Measurements from ENCODE around the gene HGF. TPM values are rescaled to one million over a fixed set of nuclear protein-coding genes. Genes with fewer than 3 reads are reported as not detected.

The HGF gene
- total RNA-seq, 1 donor from 2014 or later, result 17.2 TPM

- Histone ChIP-seq H3K4me3 (no peak overlapping the region), H3K9me3 (no peaks in the 10 kb centered on the region), H3K4me1 (peaks cover 10% of the 10 kb centered on the region), H3K27ac (no peak overlapping the region), H3K36me3 (no peaks in the 10 kb centered on the region), H3K27me3 (ENCODE audit: low read depth) (no peaks in the 10 kb centered on the region)
- ATAC-seq (no peak), DNase-seq (no peak)
- intact Hi-C loops (cut with DNase I), result no loop called here
- no peak for TF ChIP-seq CTCF (IDR thresholded peaks at IDR 0.05)
Observed at GRCh38 chr7:81779706-81780105, 9.9 kb upstream of the HGF start.

GRCh38 chr7:81777697-81778096 lies 7.8 kb upstream of the HGF start:
- Histone ChIP-seq H3K27ac (no peak overlapping the region), H3K36me3 (no peaks in the 10 kb centered on the region), H3K4me1 (peaks cover 10% of the 10 kb centered on the region), H3K9me3 (no peaks in the 10 kb centered on the region), H3K4me3 (no peak overlapping the region), H3K27me3 (ENCODE audit: low read depth) (no peaks in the 10 kb centered on the region)
- DNase-seq, result no peak
- intact Hi-C loops (cut with DNase I), result no loop called here
- no peak for TF ChIP-seq CTCF (IDR thresholded peaks at IDR 0.05)
- no peak for ATAC-seq

GRCh38 chr7:81776948-81777630 lies 7.2 kb upstream of the HGF start:
- Histone ChIP-seq H3K4me1 (peaks cover 10% of the 10 kb centered on the region), H3K4me3 (no peak overlapping the region)
- intact Hi-C loops (cut with DNase I), result no loop called here

GRCh38 chr7:81776161-81776560 lies 6.3 kb upstream of the HGF start:
- H3K9me3 ChIP-seq, result no peaks in the 10 kb centered on the region
- no peak for TF ChIP-seq CTCF (IDR thresholded peaks at IDR 0.05)
- no peak overlapping the region for H3K27ac ChIP-seq
- DNase-seq (no peak), ATAC-seq (no peak)
- H3K36me3 ChIP-seq, result no peaks in the 10 kb centered on the region
- H3K4me1 ChIP-seq, result peaks cover 5% of the 10 kb centered on the region
- no peaks in the 10 kb centered on the region for H3K27me3 ChIP-seq (ENCODE audit: low read depth)
- H3K4me3 ChIP-seq, result no peak overlapping the region
- intact Hi-C loops (cut with DNase I), result no loop called here

More at GRCh38 chr7:81776948-81777630, 7.2 kb upstream of the HGF start:
- Histone ChIP-seq H3K27me3 (ENCODE audit: low read depth) (no peaks in the 10 kb centered on the region), H3K9me3 (no peaks in the 10 kb centered on the region), H3K27ac (no peak overlapping the region), H3K36me3 (no peaks in the 10 kb centered on the region)
- no peak for DNase-seq
- TF ChIP-seq CTCF (IDR thresholded peaks at IDR 0.05), result no peak
- ATAC-seq, result no peak

- DNase-seq, result no peak
- TF ChIP-seq CTCF (IDR thresholded peaks at IDR 0.05), result no peak
- no peaks in the 10 kb centered on the region for H3K36me3 ChIP-seq
- H3K27ac ChIP-seq, result no peak overlapping the region
- intact Hi-C loops (cut with DNase I), result no loop called here
- H3K9me3 ChIP-seq, result no peaks in the 10 kb centered on the region
- H3K27me3 ChIP-seq (ENCODE audit: low read depth), result no peaks in the 10 kb centered on the region
- H3K4me1 ChIP-seq, result peaks cover 5% of the 10 kb centered on the region
- ATAC-seq, result no peak
- no peak overlapping the region for H3K4me3 ChIP-seq
Observed at GRCh38 chr7:81775560-81775959, 5.7 kb upstream of the HGF start.
